Activated T-cell treated with anti-CD3 and anti-CD28 coated beads for 1 hour (primary cell): ENCODE measurements around the gene CAMK2N2.
A peak's percentile ranks its signal among the peaks of the same experiment; 100 is the strongest.

Experiments
- DNase-seq: peaks from one replicate; pipeline ENCODE4 v3.0.0-alpha.2; 2020; ENCODE audit warnings: low read depth

The CAMK2N2 gene

GRCh38 chr3:184261270-184261853, at the start of gene CAMK2N2:
Gene CAMK2N2, minus strand, starts transcription at chr3:184261553. Its CDS starts 268 bp downstream, at chr3:184261285.
- no peak for DNase-seq

GRCh38 chr3:184308744-184309143, 47.4 kb upstream of the CAMK2N2 start:
- no peak for DNase-seq

GRCh38 chr3:184307915-184308314, 46.6 kb upstream of the CAMK2N2 start:
- DNase-seq, result no peak

- no peak for DNase-seq
Measured at GRCh38 chr3:184306341-184306972, 45.1 kb upstream of the CAMK2N2 start.

GRCh38 chr3:184305577-184305976, 44.2 kb upstream of the CAMK2N2 start:
- DNase-seq, result no peak

- DNase-seq, result no peak
Measured at GRCh38 chr3:184300378-184300720, 39.0 kb upstream of the CAMK2N2 start.

- no peak for DNase-seq
Measured at GRCh38 chr3:184299488-184300377, 38.4 kb upstream of the CAMK2N2 start.

GRCh38 chr3:184298759-184299487, 37.6 kb upstream of the CAMK2N2 start, which contains the start of gene PSMD2:
Gene PSMD2, plus strand, starts transcription at chr3:184299241. Its CDS starts 26 bp downstream, at chr3:184299267.
- peak; percentile 97 for DNase-seq

GRCh38 chr3:184296616-184297015, 35.3 kb upstream of the CAMK2N2 start:
- DNase-seq, result no peak

GRCh38 chr3:184295771-184296170, 34.4 kb upstream of the CAMK2N2 start:
- DNase-seq, result no peak

GRCh38 chr3:184291738-184292445, 30.5 kb upstream of the CAMK2N2 start:
- no peak for DNase-seq

GRCh38 chr3:184291044-184291737, 29.8 kb upstream of the CAMK2N2 start:
- no peak for DNase-seq

- DNase-seq, result no peak
Measured at GRCh38 chr3:184290331-184290730, 29.0 kb upstream of the CAMK2N2 start.

- peak; percentile 48 for DNase-seq
Measured at GRCh38 chr3:184289426-184289938, 28.1 kb upstream of the CAMK2N2 start.

- no peak for DNase-seq
Measured at GRCh38 chr3:184284696-184285095, 23.3 kb upstream of the CAMK2N2 start.

- DNase-seq, result no peak
Measured at GRCh38 chr3:184283681-184284080, 22.3 kb upstream of the CAMK2N2 start.

GRCh38 chr3:184282941-184283340, 21.6 kb upstream of the CAMK2N2 start:
- DNase-seq, result no peak

- no peak for DNase-seq
Measured at GRCh38 chr3:184277366-184277765, 16.0 kb upstream of the CAMK2N2 start.

- DNase-seq, result no peak
Measured at GRCh38 chr3:184275961-184276910, 14.9 kb upstream of the CAMK2N2 start, which contains the start of gene ECE2. Gene ECE2, plus strand, starts transcription at chr3:184276022. Its CDS starts 132 bp downstream, at chr3:184276154.

GRCh38 chr3:184275381-184275701, 14.0 kb upstream of the CAMK2N2 start:
- no peak for DNase-seq
